Large intestine (tissue), 3 donors: ENCODE results near the gene ABCB1. TPM values are rescaled to one million over a fixed set of nuclear protein-coding genes. Genes with fewer than 3 reads are reported as not detected.

Experiments used
- DNase-seq, 2 donors: peaks; one replicate each; pipeline versions ENCODE4 v3.0.0 to v3.0.0-alpha.2; 2013
- H3K27ac ChIP-seq: one replicate; pipeline ENCODE4 v1.5.1; 2013; ENCODE audit warnings: low read length
- H3K27me3 ChIP-seq: 2 replicates; pipeline ENCODE4 v1.6.1; 2013; ENCODE audit warnings: low read length; ENCODE audit not compliant: control insufficient read depth, insufficient read depth
- H3K36me3 ChIP-seq: 2 replicates; pipeline ENCODE4 v1.6.1; 2013; ENCODE audit warnings: low read length; ENCODE audit not compliant: control insufficient read depth, insufficient read depth
- H3K4me1 ChIP-seq: one replicate; pipeline ENCODE4 v1.6.1; 2013; ENCODE audit warnings: low read length; ENCODE audit not compliant: control insufficient read depth, insufficient read depth
- H3K4me3 ChIP-seq: one replicate; pipeline ENCODE4 v1.5.1; 2013; ENCODE audit warnings: low read length
- H3K9me3 ChIP-seq: one replicate; pipeline ENCODE4 v1.6.1; 2013; ENCODE audit warnings: mild to moderate bottlenecking, low read depth, low read length, moderate library complexity; ENCODE audit not compliant: control insufficient read depth
- WGBS: methylation state at CpG from one replicate; pipeline ENCODE4 v1.1.5; 2013; ENCODE audit warnings: low lambda C conversion rate; ENCODE audit not compliant: insufficient coverage; 5-methylcytosine and 5-hydroxymethylcytosine counted together
- polyA plus RNA-seq: library from polyadenylated mRNA; unstranded; fragments of 120-200 nt; gene quantifications from one replicate; pipeline ENCODE4 v1.2.1, GENCODE V29; 2013

ABCB1 gene
- polyA plus RNA-seq, 1 donor: 7.0 TPM

- H3K27ac ChIP-seq: no peak overlapping the region
- DNase-seq: no peak
- no peaks in the 10 kb centered on the region for H3K36me3 ChIP-seq
- 100% methylated on average over 2 of the region's 5 CpGs for WGBS
- no peaks in the 10 kb centered on the region for H3K9me3 ChIP-seq
- no peak overlapping the region for H3K4me3 ChIP-seq
- H3K27me3 ChIP-seq: no peaks in the 10 kb centered on the region
- peaks cover 9% of the 10 kb centered on the region for H3K4me1 ChIP-seq
These were observed 9.2 kb upstream of the ABCB1 start for GRCh38 chr7:87609916-87610315.

- no peak overlapping the region for H3K27ac ChIP-seq
- H3K4me1 ChIP-seq: peaks cover 9% of the 10 kb centered on the region
- no peaks in the 10 kb centered on the region for H3K9me3 ChIP-seq
- 46% methylated on average over 2 of the region's 3 CpGs for WGBS
- peak; percentile 42 to 79 for DNase-seq
- no peaks in the 10 kb centered on the region for H3K36me3 ChIP-seq
- H3K27me3 ChIP-seq: no peaks in the 10 kb centered on the region
- H3K4me3 ChIP-seq: no peak overlapping the region
These were observed 7.7 kb upstream of the ABCB1 start for GRCh38 chr7:87608431-87608830.

- peak in 1 of 2 donors; percentile 30 for DNase-seq
These were observed 3.6 kb upstream of the ABCB1 start for GRCh38 chr7:87604264-87604663.

GRCh38 chr7:87599336-87599735 lies 1.3 kb downstream of the ABCB1 start:
- H3K27ac ChIP-seq: peak overlapping the region; percentile 80
- peaks cover 5% of the 10 kb centered on the region for H3K27me3 ChIP-seq
- H3K4me3 ChIP-seq: peak overlapping the region; percentile 74
- WGBS: 67% methylated on average over 4 of the region's 10 CpGs
- DNase-seq: peak; percentile 43 to 70
- no peaks in the 10 kb centered on the region for H3K9me3 ChIP-seq
- H3K36me3 ChIP-seq: no peaks in the 10 kb centered on the region
- H3K4me1 ChIP-seq: peaks cover 2% of the 10 kb centered on the region

More at GRCh38 chr7:87604264-87604663, 3.6 kb upstream of the ABCB1 start:
- H3K4me3 ChIP-seq: no peak overlapping the region
- H3K4me1 ChIP-seq: peaks cover 11% of the 10 kb centered on the region
- H3K36me3 ChIP-seq: no peaks in the 10 kb centered on the region
- no peaks in the 10 kb centered on the region for H3K9me3 ChIP-seq
- 100% methylated on average over 1 of the region's 1 CpG for WGBS
- no peak overlapping the region for H3K27ac ChIP-seq
- H3K27me3 ChIP-seq: peaks cover 5% of the 10 kb centered on the region

GRCh38 chr7:87598234-87599009 lies 2.3 kb downstream of the ABCB1 start:
- Histone ChIP-seq H3K4me3 (peak overlapping the region; percentile 25), H3K36me3 (no peaks in the 10 kb centered on the region), H3K4me1 (peaks cover 9% of the 10 kb centered on the region), H3K27me3 (peaks cover 5% of the 10 kb centered on the region), H3K27ac (peak overlapping the region; percentile 39), H3K9me3 (no peaks in the 10 kb centered on the region)
- no peak for DNase-seq
- WGBS: 45% methylated on average over 3 of the region's 4 CpGs

GRCh38 chr7:87596696-87597095 lies 4.0 kb downstream of the ABCB1 start:
- Histone ChIP-seq H3K27ac (no peak overlapping the region), H3K4me3 (no peak overlapping the region), H3K27me3 (peaks cover 5% of the 10 kb centered on the region), H3K36me3 (no peaks in the 10 kb centered on the region), H3K9me3 (no peaks in the 10 kb centered on the region), H3K4me1 (peaks cover 19% of the 10 kb centered on the region)
- DNase-seq: no peak
- no CpG with 5 or more reads among the region's 1 CpG for WGBS

- Histone ChIP-seq H3K4me1 (peaks cover 24% of the 10 kb centered on the region), H3K27ac (no peak overlapping the region), H3K9me3 (no peaks in the 10 kb centered on the region), H3K36me3 (no peaks in the 10 kb centered on the region), H3K27me3 (peaks cover 5% of the 10 kb centered on the region), H3K4me3 (no peak overlapping the region)
- no CpG with 5 or more reads among the region's 1 CpG for WGBS
- no peak for DNase-seq
These were observed 4.5 kb downstream of the ABCB1 start for GRCh38 chr7:87596136-87596535.

- peaks cover 27% of the 10 kb centered on the region for H3K4me1 ChIP-seq
- H3K36me3 ChIP-seq: no peaks in the 10 kb centered on the region
- DNase-seq: peak; percentile 76 to 87
- no CpG with 5 or more reads among the region's 1 CpG for WGBS
- no peak overlapping the region for H3K4me3 ChIP-seq
- no peaks in the 10 kb centered on the region for H3K27me3 ChIP-seq
- H3K9me3 ChIP-seq: no peaks in the 10 kb centered on the region
- H3K27ac ChIP-seq: peak overlapping the region; percentile 74
These were observed 8.4 kb downstream of the ABCB1 start for GRCh38 chr7:87592300-87592699.

GRCh38 chr7:87591211-87591610 lies 9.5 kb downstream of the ABCB1 start:
- Histone ChIP-seq H3K4me1 (peaks cover 27% of the 10 kb centered on the region), H3K4me3 (no peak overlapping the region), H3K36me3 (no peaks in the 10 kb centered on the region), H3K27me3 (no peaks in the 10 kb centered on the region), H3K27ac (no peak overlapping the region), H3K9me3 (no peaks in the 10 kb centered on the region)
- WGBS: 100% methylated on average over 3 of the region's 5 CpGs
- no peak for DNase-seq

- H3K27me3 ChIP-seq: no peaks in the 10 kb centered on the region
- peaks cover 27% of the 10 kb centered on the region for H3K4me1 ChIP-seq
- H3K36me3 ChIP-seq: no peaks in the 10 kb centered on the region
- no peak overlapping the region for H3K4me3 ChIP-seq
- DNase-seq: no peak
- H3K9me3 ChIP-seq: no peaks in the 10 kb centered on the region
- no peak overlapping the region for H3K27ac ChIP-seq
These were observed 10.1 kb downstream of the ABCB1 start for GRCh38 chr7:87590578-87590977.

- Histone ChIP-seq H3K4me3 (no peak overlapping the region), H3K27ac (no peak overlapping the region), H3K9me3 (no peaks in the 10 kb centered on the region), H3K27me3 (no peaks in the 10 kb centered on the region), H3K4me1 (peaks cover 27% of the 10 kb centered on the region), H3K36me3 (no peaks in the 10 kb centered on the region)
- no peak for DNase-seq
- 88% methylated on average over 1 of the region's 1 CpG for WGBS
These were observed 11.1 kb downstream of the ABCB1 start for GRCh38 chr7:87589631-87590030.
